Tibial nerve (tissue), 4 donors: ENCODE measurements around the gene FAM136A.

Experiments used
- EP300 ChIP-seq, 2 donors: sonication (generic); formaldehyde crosslinking; IDR thresholded peaks; one replicate each; pipeline ENCODE4 v1.6.1; 2017; ENCODE audit warnings: antibody characterized with exemption in 2 of 2, mild to moderate bottlenecking in 1 of 2
- POLR2A ChIP-seq, 2 donors: fragments of 450-650 bp; IDR thresholded peaks; one replicate each; pipeline ENCODE4 v1.6.1; 2017; ENCODE audit warnings: antibody characterized with exemption in 2 of 2, mild to moderate bottlenecking in 2 of 2, moderate library complexity in 2 of 2
- TF ChIP-seq, protein P1 (sequence below), 5 experiments: fragments of 200-600 bp in 3 of 5; fragments of 450-650 bp in 2 of 5; sonication (generic) in 3 of 5; IDR thresholded peaks; one replicate each; pipeline ENCODE4 v1.5.1; 2016 to 2019; ENCODE audit warnings: antibody characterized with exemption in 5 of 5, mild to moderate bottlenecking in 3 of 5, moderate library complexity in 2 of 5

DNA sequence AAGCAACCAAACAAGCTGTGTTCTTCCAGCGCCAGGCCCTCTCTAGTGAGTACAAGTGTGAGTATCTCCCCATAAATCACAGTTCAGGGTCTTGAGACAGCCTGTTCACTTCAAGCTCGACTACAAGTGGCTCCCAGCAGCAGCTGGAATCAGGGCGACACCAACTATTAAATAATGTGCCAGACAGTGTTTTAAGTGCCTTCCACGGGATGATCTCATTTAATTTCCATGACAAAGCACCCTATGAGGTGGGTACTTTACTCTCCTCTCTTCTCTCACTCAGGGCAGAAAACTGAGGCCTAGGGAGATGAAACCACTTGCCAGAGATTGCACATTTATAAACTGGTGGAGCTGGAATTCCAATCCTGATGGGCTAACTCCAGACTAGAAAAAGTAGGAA is 2.6 kb upstream of the FAM136A start:
- TF ChIP-seq, protein P1, sequence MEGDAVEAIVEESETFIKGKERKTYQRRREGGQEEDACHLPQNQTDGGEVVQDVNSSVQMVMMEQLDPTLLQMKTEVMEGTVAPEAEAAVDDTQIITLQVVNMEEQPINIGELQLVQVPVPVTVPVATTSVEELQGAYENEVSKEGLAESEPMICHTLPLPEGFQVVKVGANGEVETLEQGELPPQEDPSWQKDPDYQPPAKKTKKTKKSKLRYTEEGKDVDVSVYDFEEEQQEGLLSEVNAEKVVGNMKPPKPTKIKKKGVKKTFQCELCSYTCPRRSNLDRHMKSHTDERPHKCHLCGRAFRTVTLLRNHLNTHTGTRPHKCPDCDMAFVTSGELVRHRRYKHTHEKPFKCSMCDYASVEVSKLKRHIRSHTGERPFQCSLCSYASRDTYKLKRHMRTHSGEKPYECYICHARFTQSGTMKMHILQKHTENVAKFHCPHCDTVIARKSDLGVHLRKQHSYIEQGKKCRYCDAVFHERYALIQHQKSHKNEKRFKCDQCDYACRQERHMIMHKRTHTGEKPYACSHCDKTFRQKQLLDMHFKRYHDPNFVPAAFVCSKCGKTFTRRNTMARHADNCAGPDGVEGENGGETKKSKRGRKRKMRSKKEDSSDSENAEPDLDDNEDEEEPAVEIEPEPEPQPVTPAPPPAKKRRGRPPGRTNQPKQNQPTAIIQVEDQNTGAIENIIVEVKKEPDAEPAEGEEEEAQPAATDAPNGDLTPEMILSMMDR (IDR thresholded peaks at IDR 0.05): no peak
- TF ChIP-seq EP300 (IDR thresholded peaks at IDR 0.05) (no peak), POLR2A (IDR thresholded peaks at IDR 0.05) (no peak)
